Ishikawa (cell line): ENCODE data around the gene LARGE2.

Source experiments
- CEBPB ChIP-seq: IDR thresholded peaks from 2 replicates; pipeline ENCODE4 v1.6.1; 2012
- EGR1 ChIP-seq: IDR thresholded peaks from 2 replicates; pipeline ENCODE4 v1.6.1; 2012
- RAD21 ChIP-seq: IDR thresholded peaks from 2 replicates; pipeline ENCODE4 v1.6.1; 2012; ENCODE audit warnings: low read depth
- TAF1 ChIP-seq: IDR thresholded peaks from 2 replicates; pipeline ENCODE4 v1.6.1; 2012; ENCODE audit warnings: low read depth, mild to moderate bottlenecking
- TEAD4 ChIP-seq: IDR thresholded peaks from 2 replicates; pipeline ENCODE4 v1.6.1; 2012
- ZBTB7A ChIP-seq: IDR thresholded peaks from 2 replicates; pipeline ENCODE4 v1.6.1; 2012; ENCODE audit warnings: low read depth
- TF ChIP-seq, protein P1 (sequence below): IDR thresholded peaks from 2 replicates; pipeline ENCODE4 v1.6.1; 2012; ENCODE audit warnings: low read depth, mild to moderate bottlenecking
- TF ChIP-seq, protein P2 (sequence below): IDR thresholded peaks from 2 replicates; pipeline ENCODE4 v1.6.1; 2012

DNA sequence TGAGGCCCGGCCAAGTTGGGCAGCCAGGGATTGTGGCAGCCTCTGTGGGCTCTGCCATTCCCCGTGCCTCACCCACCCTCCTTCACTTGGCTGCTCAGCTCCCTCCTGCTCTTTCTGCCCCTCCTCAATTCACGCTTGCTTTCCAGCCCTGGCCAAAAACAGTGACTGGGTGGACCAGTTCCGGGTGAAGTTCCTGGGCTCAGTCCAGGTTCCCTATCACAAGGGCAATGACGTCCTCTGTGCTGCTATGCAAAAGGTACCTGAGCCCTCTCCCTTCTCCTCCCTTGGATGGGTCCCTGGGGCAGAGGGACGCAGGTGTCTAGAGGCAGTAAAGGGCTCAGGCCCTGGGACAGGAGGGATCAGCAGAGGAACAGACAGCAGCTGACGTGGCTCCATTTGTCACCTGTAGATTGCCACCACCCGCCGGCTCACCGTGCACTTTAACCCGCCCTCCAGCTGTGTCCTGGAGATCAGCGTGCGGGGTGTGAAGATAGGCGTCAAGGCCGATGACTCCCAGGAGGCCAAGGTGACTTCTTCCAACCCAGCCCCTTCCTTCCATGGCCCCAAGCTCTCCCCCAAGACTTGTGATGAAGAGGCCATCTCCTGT is 18.0 kb upstream of the LARGE2 start:
- TF ChIP-seq, protein P1, sequence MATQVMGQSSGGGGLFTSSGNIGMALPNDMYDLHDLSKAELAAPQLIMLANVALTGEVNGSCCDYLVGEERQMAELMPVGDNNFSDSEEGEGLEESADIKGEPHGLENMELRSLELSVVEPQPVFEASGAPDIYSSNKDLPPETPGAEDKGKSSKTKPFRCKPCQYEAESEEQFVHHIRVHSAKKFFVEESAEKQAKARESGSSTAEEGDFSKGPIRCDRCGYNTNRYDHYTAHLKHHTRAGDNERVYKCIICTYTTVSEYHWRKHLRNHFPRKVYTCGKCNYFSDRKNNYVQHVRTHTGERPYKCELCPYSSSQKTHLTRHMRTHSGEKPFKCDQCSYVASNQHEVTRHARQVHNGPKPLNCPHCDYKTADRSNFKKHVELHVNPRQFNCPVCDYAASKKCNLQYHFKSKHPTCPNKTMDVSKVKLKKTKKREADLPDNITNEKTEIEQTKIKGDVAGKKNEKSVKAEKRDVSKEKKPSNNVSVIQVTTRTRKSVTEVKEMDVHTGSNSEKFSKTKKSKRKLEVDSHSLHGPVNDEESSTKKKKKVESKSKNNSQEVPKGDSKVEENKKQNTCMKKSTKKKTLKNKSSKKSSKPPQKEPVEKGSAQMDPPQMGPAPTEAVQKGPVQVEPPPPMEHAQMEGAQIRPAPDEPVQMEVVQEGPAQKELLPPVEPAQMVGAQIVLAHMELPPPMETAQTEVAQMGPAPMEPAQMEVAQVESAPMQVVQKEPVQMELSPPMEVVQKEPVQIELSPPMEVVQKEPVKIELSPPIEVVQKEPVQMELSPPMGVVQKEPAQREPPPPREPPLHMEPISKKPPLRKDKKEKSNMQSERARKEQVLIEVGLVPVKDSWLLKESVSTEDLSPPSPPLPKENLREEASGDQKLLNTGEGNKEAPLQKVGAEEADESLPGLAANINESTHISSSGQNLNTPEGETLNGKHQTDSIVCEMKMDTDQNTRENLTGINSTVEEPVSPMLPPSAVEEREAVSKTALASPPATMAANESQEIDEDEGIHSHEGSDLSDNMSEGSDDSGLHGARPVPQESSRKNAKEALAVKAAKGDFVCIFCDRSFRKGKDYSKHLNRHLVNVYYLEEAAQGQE: no peak
- TF ChIP-seq TAF1: no peak
- no peak for TF ChIP-seq TEAD4
- no peak for TF ChIP-seq RAD21
- no peak for TF ChIP-seq CEBPB
- no peak for TF ChIP-seq EGR1
- TF ChIP-seq, protein P2, sequence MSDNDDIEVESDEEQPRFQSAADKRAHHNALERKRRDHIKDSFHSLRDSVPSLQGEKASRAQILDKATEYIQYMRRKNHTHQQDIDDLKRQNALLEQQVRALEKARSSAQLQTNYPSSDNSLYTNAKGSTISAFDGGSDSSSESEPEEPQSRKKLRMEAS: no peak
- no peak for TF ChIP-seq ZBTB7A
